MM.1S (cell line): Measurements from ENCODE around the gene APH1B.

ENCODE experiments used
- DNase-seq: peaks from one replicate; pipeline ENCODE4 v3.0.0-alpha.2; 2015
- H2AFZ ChIP-seq: fragments of 300-600 bp; sonication (generic); 2 replicates; pipeline ENCODE4 v1.6.0; 2016; ENCODE audit warnings: antibody characterized with exemption, low read length
- H3F3A ChIP-seq: fragments of 300-600 bp; sonication (generic); 2 replicates; pipeline ENCODE4 v1.6.1; 2016; ENCODE audit warnings: mild to moderate bottlenecking, antibody characterized with exemption, low read length, moderate library complexity, mixed read lengths; ENCODE audit not compliant: insufficient read depth
- H3K27ac ChIP-seq: fragments of 300-600 bp; sonication (generic); 2 replicates; pipeline ENCODE4 v1.5.1; 2016; ENCODE audit warnings: mild to moderate bottlenecking, low read length
- H3K27me3 ChIP-seq: fragments of 300-600 bp; sonication (generic); replicated peaks from 2 replicates; pipeline ENCODE4 v1.6.0; 2016; ENCODE audit warnings: low read length; ENCODE audit not compliant: insufficient read depth
- H3K36me3 ChIP-seq: fragments of 300-600 bp; sonication (generic); replicated peaks from 2 replicates; pipeline ENCODE4 v1.6.1; 2016; ENCODE audit warnings: mild to moderate bottlenecking, low read length, mixed read lengths; ENCODE audit not compliant: insufficient read depth
- H3K4me1 ChIP-seq: fragments of 300-600 bp; sonication (generic); 2 replicates; pipeline ENCODE4 v1.6.1; 2016; ENCODE audit warnings: low read length, mixed read lengths
- H3K4me2 ChIP-seq: fragments of 300-600 bp; sonication (generic); 2 replicates; pipeline ENCODE4 v1.6.0; 2016; ENCODE audit warnings: low read depth, low read length
- H3K4me3 ChIP-seq: fragments of 300-600 bp; sonication (generic); 2 replicates; pipeline ENCODE4 v1.5.1; 2016; ENCODE audit warnings: low read length, mixed read lengths
- H3K79me2 ChIP-seq: fragments of 300-600 bp; sonication (generic); 2 replicates; pipeline ENCODE4 v1.6.1; 2016; ENCODE audit warnings: mixed run types, low read length, mixed read lengths
- H3K9ac ChIP-seq: fragments of 300-600 bp; sonication (generic); 2 replicates; pipeline ENCODE4 v1.6.1; 2016; ENCODE audit warnings: low read length, mixed read lengths
- H3K9me2 ChIP-seq: fragments of 300-600 bp; sonication (generic); replicated peaks from 2 replicates; pipeline ENCODE4 v1.6.1; 2016; ENCODE audit warnings: mild to moderate bottlenecking, low read length, mixed read lengths; ENCODE audit not compliant: insufficient read depth
- H3K9me3 ChIP-seq: fragments of 300-600 bp; sonication (generic); replicated peaks from 2 replicates; pipeline ENCODE4 v1.6.1; 2016; ENCODE audit warnings: mild to moderate bottlenecking, low read length, mixed read lengths; ENCODE audit not compliant: insufficient read depth
- H4K20me1 ChIP-seq: fragments of 300-600 bp; sonication (generic); 2 replicates; pipeline ENCODE4 v1.6.1; 2016; ENCODE audit warnings: mild to moderate bottlenecking, low read length, moderate library complexity, mixed read lengths; ENCODE audit not compliant: insufficient read depth
- EZH2 ChIP-seq: fragments of 300-600 bp; sonication (generic); optimal IDR thresholded peaks from 2 replicates; pipeline ENCODE3; 2017; ENCODE audit warnings: low read depth, mild to moderate bottlenecking, antibody characterized with exemption, low read length, mixed read lengths
- EZH2phosphoT487 ChIP-seq: fragments of 300-600 bp; sonication (generic); IDR thresholded peaks from 2 replicates; pipeline ENCODE4 v1.6.1; 2018; ENCODE audit warnings: antibody characterized with exemption, low read length
- TF ChIP-seq, protein P1 (sequence below): fragments of 300-600 bp; sonication (generic); IDR thresholded peaks from 2 replicates; pipeline ENCODE4 v1.5.1; 2016; ENCODE audit warnings: antibody characterized with exemption, low read length, mixed read lengths

Gene APH1B

DNA sequence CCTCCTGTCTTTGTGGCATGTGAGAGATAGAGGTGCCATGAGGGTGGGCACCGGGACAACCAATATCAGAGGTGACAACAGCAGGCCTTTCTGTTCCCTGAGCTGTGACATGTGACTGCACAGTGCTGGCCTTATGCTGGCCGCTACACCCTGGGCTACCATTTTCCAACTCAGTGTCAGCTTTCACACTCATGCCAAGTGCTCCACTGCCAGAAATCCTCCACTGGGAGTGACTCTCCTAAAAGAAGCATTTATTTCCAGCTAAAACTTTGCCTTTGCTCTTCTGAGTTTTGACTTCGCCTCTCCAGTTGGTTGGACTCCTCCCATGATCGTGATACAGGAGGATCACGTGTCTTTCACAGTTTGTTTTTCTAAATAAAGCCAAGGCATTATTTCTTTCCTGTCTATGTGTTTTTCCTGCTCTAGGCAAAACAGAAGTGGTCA lies 72.8 kb downstream of the APH1B start:
- Histone ChIP-seq H3K79me2 (no peaks in the 10 kb centered on the region), H3K9ac (no peak overlapping the region), H4K20me1 (no peaks in the 10 kb centered on the region), H3K9me3 (no peaks in the 10 kb centered on the region), H3K9me2 (no peaks in the 10 kb centered on the region), H3K36me3 (no peaks in the 10 kb centered on the region), H3K4me2 (no peak overlapping the region), H2AFZ (no peak overlapping the region), H3K27ac (no peak overlapping the region), H3K4me1 (peaks cover 14% of the 10 kb centered on the region), H3K4me3 (no peak overlapping the region), H3F3A (no peaks in the 10 kb centered on the region), H3K27me3 (no peaks in the 10 kb centered on the region)
- no peak for DNase-seq
- TF ChIP-seq EZH2 (no peak), EZH2phosphoT487 (no peak)
- TF ChIP-seq, protein P1, sequence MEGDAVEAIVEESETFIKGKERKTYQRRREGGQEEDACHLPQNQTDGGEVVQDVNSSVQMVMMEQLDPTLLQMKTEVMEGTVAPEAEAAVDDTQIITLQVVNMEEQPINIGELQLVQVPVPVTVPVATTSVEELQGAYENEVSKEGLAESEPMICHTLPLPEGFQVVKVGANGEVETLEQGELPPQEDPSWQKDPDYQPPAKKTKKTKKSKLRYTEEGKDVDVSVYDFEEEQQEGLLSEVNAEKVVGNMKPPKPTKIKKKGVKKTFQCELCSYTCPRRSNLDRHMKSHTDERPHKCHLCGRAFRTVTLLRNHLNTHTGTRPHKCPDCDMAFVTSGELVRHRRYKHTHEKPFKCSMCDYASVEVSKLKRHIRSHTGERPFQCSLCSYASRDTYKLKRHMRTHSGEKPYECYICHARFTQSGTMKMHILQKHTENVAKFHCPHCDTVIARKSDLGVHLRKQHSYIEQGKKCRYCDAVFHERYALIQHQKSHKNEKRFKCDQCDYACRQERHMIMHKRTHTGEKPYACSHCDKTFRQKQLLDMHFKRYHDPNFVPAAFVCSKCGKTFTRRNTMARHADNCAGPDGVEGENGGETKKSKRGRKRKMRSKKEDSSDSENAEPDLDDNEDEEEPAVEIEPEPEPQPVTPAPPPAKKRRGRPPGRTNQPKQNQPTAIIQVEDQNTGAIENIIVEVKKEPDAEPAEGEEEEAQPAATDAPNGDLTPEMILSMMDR, result no peak

DNA sequence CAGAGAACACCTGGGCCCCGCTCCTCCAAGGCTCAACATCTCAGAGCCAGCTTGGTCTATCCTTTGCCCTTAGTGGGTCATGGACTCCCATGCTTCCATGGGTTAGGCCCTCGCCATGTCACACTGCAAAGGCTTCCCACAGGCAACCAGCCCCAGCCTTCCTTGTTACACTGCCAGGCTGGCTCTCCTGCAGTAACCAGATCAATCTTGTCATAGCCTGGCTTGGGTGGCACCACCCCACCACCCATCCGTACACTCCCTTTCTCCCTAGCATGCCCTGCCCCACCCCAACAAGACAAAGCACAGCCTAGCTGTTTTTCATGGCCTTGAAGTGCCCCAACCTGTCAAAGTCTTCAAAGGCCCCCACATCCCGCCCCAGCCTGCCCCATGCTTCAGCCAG lies 73.8 kb downstream of the APH1B start:
- H3F3A ChIP-seq, result no peaks in the 10 kb centered on the region
- peaks cover 14% of the 10 kb centered on the region for H3K4me1 ChIP-seq
- no peak overlapping the region for H3K4me3 ChIP-seq
- no peak overlapping the region for H2AFZ ChIP-seq
- H3K9ac ChIP-seq, result no peak overlapping the region
- no peaks in the 10 kb centered on the region for H4K20me1 ChIP-seq
- H3K4me2 ChIP-seq, result no peak overlapping the region
- TF ChIP-seq EZH2, result no peak
- TF ChIP-seq, protein P1, result no peak
- no peak for TF ChIP-seq EZH2phosphoT487
- no peaks in the 10 kb centered on the region for H3K9me2 ChIP-seq
- no peak for DNase-seq
- no peaks in the 10 kb centered on the region for H3K79me2 ChIP-seq
- H3K9me3 ChIP-seq, result no peaks in the 10 kb centered on the region
- H3K27ac ChIP-seq, result no peak overlapping the region
- H3K27me3 ChIP-seq, result no peaks in the 10 kb centered on the region
- H3K36me3 ChIP-seq, result no peaks in the 10 kb centered on the region

DNA sequence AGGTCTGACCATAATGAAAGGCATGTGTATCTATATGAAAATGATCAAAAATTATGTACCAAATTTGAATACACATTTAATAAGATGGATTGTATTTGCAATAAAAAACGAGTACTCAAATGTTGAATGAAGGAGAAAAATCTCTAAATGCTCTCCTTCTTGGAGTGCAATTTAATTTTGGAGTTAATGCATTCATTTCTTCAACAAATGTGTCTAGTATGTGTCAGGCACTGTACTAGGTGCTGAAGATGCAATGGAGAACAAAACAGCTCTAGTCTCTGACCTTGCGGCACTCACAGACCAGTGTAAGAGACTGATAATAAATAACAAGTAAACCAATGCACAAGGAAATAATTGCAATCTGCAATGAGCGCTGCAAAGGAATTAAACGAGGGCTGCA lies 75.4 kb downstream of the APH1B start:
- no peak for DNase-seq
- H3K79me2 ChIP-seq, result no peaks in the 10 kb centered on the region
- no peaks in the 10 kb centered on the region for H3K9me2 ChIP-seq
- no peaks in the 10 kb centered on the region for H3K27me3 ChIP-seq
- no peaks in the 10 kb centered on the region for H3K36me3 ChIP-seq
- no peak overlapping the region for H3K4me2 ChIP-seq
- H3K27ac ChIP-seq, result no peak overlapping the region
- no peaks in the 10 kb centered on the region for H3K9me3 ChIP-seq
- H2AFZ ChIP-seq, result no peak overlapping the region
- H3K9ac ChIP-seq, result no peak overlapping the region
- H3K4me3 ChIP-seq, result no peak overlapping the region
- H4K20me1 ChIP-seq, result no peaks in the 10 kb centered on the region
- no peaks in the 10 kb centered on the region for H3F3A ChIP-seq
- TF ChIP-seq, protein P1, result no peak
- no peak for TF ChIP-seq EZH2phosphoT487
- no peak for TF ChIP-seq EZH2
- 0 out of 2 replicates have a peak, but pooled peaks cover under 1% of the 10 kb centered on the region for H3K4me1 ChIP-seq
